ENCODE data around the gene RAB38. TPM values are rescaled to one million over a fixed set of nuclear protein-coding genes. Genes with fewer than 3 reads are reported as not detected.

Gene RAB38
- total RNA-seq (1.6 TPM), polyA plus RNA-seq (1 to 10 TPM in 2 of 4 donors, under 1 TPM in 2; 0.36 to 2.6 (median 1.5) TPM)

DNA sequence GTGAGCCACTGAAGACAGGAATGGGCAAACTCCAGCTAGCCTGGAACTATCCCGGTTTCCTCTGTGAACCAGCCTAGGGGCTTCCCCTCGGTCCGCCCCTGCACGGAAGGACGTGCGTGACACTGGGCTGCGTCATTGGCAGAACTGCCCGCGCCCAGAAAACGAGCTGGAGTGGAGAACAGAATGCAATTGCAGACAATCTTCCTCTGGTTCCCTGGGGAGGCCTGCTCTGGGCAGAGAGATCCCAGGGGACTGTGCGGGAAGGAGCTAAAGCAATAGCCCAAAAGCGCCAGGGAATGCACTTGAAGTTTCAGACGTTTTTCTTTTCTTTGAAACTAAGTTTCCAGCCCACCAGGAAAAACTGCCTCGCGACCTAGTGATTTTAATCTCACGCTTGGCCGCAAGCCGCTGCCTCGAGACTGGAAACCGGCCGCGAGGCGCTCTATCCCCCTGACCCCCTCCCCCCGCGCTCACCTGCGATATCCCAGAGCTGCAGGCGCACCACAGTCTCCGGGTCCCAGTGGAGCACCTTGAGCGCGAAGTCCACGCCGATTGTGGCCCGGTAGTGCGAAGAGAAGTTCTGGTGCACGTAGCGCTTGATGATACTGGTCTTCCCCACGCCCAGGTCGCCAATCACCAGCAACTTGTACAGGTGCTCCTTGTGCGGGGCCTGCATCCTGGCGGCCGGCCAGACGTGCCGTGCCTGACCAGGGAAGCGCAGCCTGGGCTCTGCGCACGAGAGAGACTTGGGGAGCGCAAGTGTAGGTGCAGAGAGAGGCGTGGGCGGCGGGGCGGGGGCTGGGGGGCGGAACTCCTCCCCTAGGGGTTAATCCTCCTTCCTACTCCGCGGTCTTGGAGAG is at the start of gene RAB38:
Gene RAB38 (minus strand): TSS at position 735 of the 860 bp plus-strand sequence. CDS start 59 bp downstream, at position 676.
- Mint-ChIP-seq H3K36me3 (no peaks in the 10 kb centered on the region), H3K27ac (peak within 1 kb of the TSS in 1 of 3 donors; percentile 31), H3K4me3 (peak within 1 kb of the TSS in 3 of 4 donors; percentile 45 to 78 (median 74)), H3K27me3 (peaks cover 11% of the 10 kb centered on the region), H3K9me3 (no peaks in the 10 kb centered on the region), H3K4me1 (peaks cover 2 to 23% (median 8%) of the 10 kb centered on the region in 4 donors)
- H3K27ac ChIP-seq (ENCODE audit: insufficient read depth, low read length, poor library complexity, severe bottlenecking) = no peak within 1 kb of the TSS
- H3K27me3 ChIP-seq (ENCODE audit: control insufficient read depth, insufficient read depth, low read length) = peaks cover 2% of the 10 kb centered on the region
- H3K36me3 ChIP-seq (ENCODE audit: control insufficient read depth, insufficient read depth, low read length) = no peaks in the 10 kb centered on the region
- H3K9me3 ChIP-seq (ENCODE audit: control insufficient read depth in 2 of 2, low read length in 2 of 2) = no peaks in the 10 kb centered on the region
- H3K4me1 ChIP-seq (ENCODE audit: control insufficient read depth, insufficient read depth, low read length, poor library complexity, severe bottlenecking) = peaks cover 6% of the 10 kb centered on the region
- H3K4me3 ChIP-seq (ENCODE audit: low read depth, low read length) = peak within 1 kb of the TSS; percentile 52
- DNase-seq = peak in 1 of 3 donors; percentile 40
- peak; percentile 20 to 34 for ATAC-seq (ENCODE audit: low read depth in 2 of 2)

GRCh38 chr11:88213406-88213805 is 38.2 kb upstream of the RAB38 start:
- Mint-ChIP-seq H3K27me3 (no peaks in the 10 kb centered on the region), H3K4me1 (no peaks in the 10 kb centered on the region), H3K27ac (no peak overlapping the region), H3K9me3 (peaks cover 0 to 5% (median 0%) of the 10 kb centered on the region in 7 donors), H3K4me3 (no peak overlapping the region), H3K36me3 (no peaks in the 10 kb centered on the region)
- Histone ChIP-seq H3K27ac (ENCODE audit: insufficient read depth, low read length, poor library complexity, severe bottlenecking) (no peak overlapping the region), H3K4me3 (ENCODE audit: low read depth, low read length) (no peak overlapping the region), H3K9me3 (ENCODE audit: control insufficient read depth in 2 of 2, low read length in 2 of 2) (no peaks in the 10 kb centered on the region), H3K4me1 (ENCODE audit: control insufficient read depth, insufficient read depth, low read length, poor library complexity, severe bottlenecking) (no peaks in the 10 kb centered on the region), H3K27me3 (ENCODE audit: control insufficient read depth, insufficient read depth, low read length) (no peaks in the 10 kb centered on the region), H3K36me3 (ENCODE audit: control insufficient read depth, insufficient read depth, low read length) (no peaks in the 10 kb centered on the region)
- ATAC-seq (ENCODE audit: low read depth in 2 of 2) (no peak), DNase-seq (no peak)

DNA sequence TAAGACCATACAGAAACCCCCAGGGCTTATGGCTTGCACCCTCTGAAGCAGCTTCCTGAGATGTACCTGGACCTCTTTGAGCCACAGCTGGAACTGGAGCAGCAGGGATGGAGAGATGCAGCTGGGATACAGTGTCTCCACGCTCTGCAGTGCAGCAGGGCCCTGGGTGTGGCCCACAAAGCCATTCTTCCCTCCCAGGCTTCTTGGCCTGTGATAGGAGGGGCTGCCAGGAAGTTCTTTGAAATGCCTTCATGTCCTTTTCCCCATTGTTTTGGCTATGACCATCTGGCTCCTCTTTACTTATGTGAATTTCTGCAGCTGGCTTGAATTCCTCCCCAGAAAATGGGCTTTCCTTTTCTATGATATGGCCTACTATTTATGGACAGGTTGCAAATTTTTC is 37.1 kb upstream of the RAB38 start:
- Mint-ChIP-seq H3K27ac (no peak overlapping the region), H3K36me3 (no peaks in the 10 kb centered on the region), H3K9me3 (peaks cover 0 to 5% (median 0%) of the 10 kb centered on the region in 7 donors), H3K4me1 (no peaks in the 10 kb centered on the region), H3K4me3 (no peak overlapping the region), H3K27me3 (no peaks in the 10 kb centered on the region)
- H3K4me1 ChIP-seq (ENCODE audit: control insufficient read depth, insufficient read depth, low read length, poor library complexity, severe bottlenecking) = no peaks in the 10 kb centered on the region
- H3K36me3 ChIP-seq (ENCODE audit: control insufficient read depth, insufficient read depth, low read length) = no peaks in the 10 kb centered on the region
- DNase-seq = no peak
- no peaks in the 10 kb centered on the region for H3K27me3 ChIP-seq (ENCODE audit: control insufficient read depth, insufficient read depth, low read length)
- no peaks in the 10 kb centered on the region for H3K9me3 ChIP-seq (ENCODE audit: control insufficient read depth in 2 of 2, low read length in 2 of 2)
- H3K27ac ChIP-seq (ENCODE audit: insufficient read depth, low read length, poor library complexity, severe bottlenecking) = no peak overlapping the region
- ATAC-seq (ENCODE audit: low read depth in 2 of 2) = no peak
- H3K4me3 ChIP-seq (ENCODE audit: low read depth, low read length) = no peak overlapping the region

GRCh38 chr11:88208745-88209144 is 33.5 kb upstream of the RAB38 start:
- Histone ChIP-seq H3K4me1 (ENCODE audit: control insufficient read depth, insufficient read depth, low read length, poor library complexity, severe bottlenecking) (no peaks in the 10 kb centered on the region), H3K27ac (ENCODE audit: insufficient read depth, low read length, poor library complexity, severe bottlenecking) (no peak overlapping the region), H3K4me3 (ENCODE audit: low read depth, low read length) (no peak overlapping the region), H3K36me3 (ENCODE audit: control insufficient read depth, insufficient read depth, low read length) (no peaks in the 10 kb centered on the region), H3K27me3 (ENCODE audit: control insufficient read depth, insufficient read depth, low read length) (no peaks in the 10 kb centered on the region), H3K9me3 (ENCODE audit: control insufficient read depth in 2 of 2, low read length in 2 of 2) (no peaks in the 10 kb centered on the region)
- Mint-ChIP-seq H3K27ac (no peak overlapping the region), H3K4me3 (no peak overlapping the region), H3K4me1 (no peaks in the 10 kb centered on the region), H3K36me3 (no peaks in the 10 kb centered on the region), H3K9me3 (peaks cover 0 to 4% (median 0%) of the 10 kb centered on the region in 7 donors), H3K27me3 (no peaks in the 10 kb centered on the region)
- no peak for ATAC-seq (ENCODE audit: low read depth in 2 of 2)
- no peak for DNase-seq

GRCh38 chr11:88206751-88207150 is 31.5 kb upstream of the RAB38 start:
- H3K36me3 Mint-ChIP-seq = no peaks in the 10 kb centered on the region
- Histone ChIP-seq H3K9me3 (ENCODE audit: control insufficient read depth in 2 of 2, low read length in 2 of 2) (no peaks in the 10 kb centered on the region), H3K27ac (ENCODE audit: insufficient read depth, low read length, poor library complexity, severe bottlenecking) (no peak overlapping the region), H3K27me3 (ENCODE audit: control insufficient read depth, insufficient read depth, low read length) (no peaks in the 10 kb centered on the region), H3K36me3 (ENCODE audit: control insufficient read depth, insufficient read depth, low read length) (no peaks in the 10 kb centered on the region), H3K4me3 (ENCODE audit: low read depth, low read length) (no peak overlapping the region), H3K4me1 (ENCODE audit: control insufficient read depth, insufficient read depth, low read length, poor library complexity, severe bottlenecking) (no peaks in the 10 kb centered on the region)
- H3K27me3 Mint-ChIP-seq = no peaks in the 10 kb centered on the region
- no peaks in the 10 kb centered on the region for H3K4me1 Mint-ChIP-seq
- no peaks in the 10 kb centered on the region for H3K9me3 Mint-ChIP-seq
- no peak overlapping the region for H3K27ac Mint-ChIP-seq
- DNase-seq (no peak), ATAC-seq (ENCODE audit: low read depth in 2 of 2) (peak in 1 of 2 donors; percentile 20)
- H3K4me3 Mint-ChIP-seq = no peak overlapping the region

- Histone ChIP-seq H3K36me3 (ENCODE audit: control insufficient read depth, insufficient read depth, low read length) (no peaks in the 10 kb centered on the region), H3K27me3 (ENCODE audit: control insufficient read depth, insufficient read depth, low read length) (no peaks in the 10 kb centered on the region), H3K9me3 (ENCODE audit: control insufficient read depth in 2 of 2, low read length in 2 of 2) (no peaks in the 10 kb centered on the region), H3K27ac (ENCODE audit: insufficient read depth, low read length, poor library complexity, severe bottlenecking) (no peak overlapping the region), H3K4me3 (ENCODE audit: low read depth, low read length) (no peak overlapping the region), H3K4me1 (ENCODE audit: control insufficient read depth, insufficient read depth, low read length, poor library complexity, severe bottlenecking) (no peaks in the 10 kb centered on the region)
- ATAC-seq (ENCODE audit: low read depth in 2 of 2) (no peak), DNase-seq (no peak)
- Mint-ChIP-seq H3K27me3 (no peaks in the 10 kb centered on the region), H3K36me3 (no peaks in the 10 kb centered on the region), H3K9me3 (no peaks in the 10 kb centered on the region), H3K27ac (no peak overlapping the region), H3K4me1 (no peaks in the 10 kb centered on the region), H3K4me3 (no peak overlapping the region)
These were observed 29.1 kb upstream of the RAB38 start for GRCh38 chr11:88204353-88204752.

DNA sequence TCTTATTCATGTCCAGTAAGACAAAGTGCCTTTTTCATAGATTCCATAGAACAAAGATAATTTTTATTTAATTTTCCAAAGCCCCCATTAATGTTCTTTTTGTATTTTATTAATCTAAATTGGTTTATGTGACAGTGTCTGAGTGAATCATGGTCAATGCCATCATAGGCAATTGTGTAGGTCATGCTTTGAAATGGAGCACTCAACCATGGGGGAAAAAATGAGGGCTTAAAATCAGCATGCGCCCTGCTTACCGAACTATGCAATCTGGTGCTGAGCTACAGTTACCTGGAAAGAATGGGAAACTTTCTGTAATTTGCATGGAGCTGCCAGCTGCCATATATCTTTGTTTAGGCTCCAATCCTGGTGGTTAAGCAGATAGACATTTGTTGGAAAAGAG is 28.4 kb upstream of the RAB38 start:
- H3K4me1 ChIP-seq (ENCODE audit: control insufficient read depth, insufficient read depth, low read length, poor library complexity, severe bottlenecking) = no peaks in the 10 kb centered on the region
- Mint-ChIP-seq H3K27me3 (no peaks in the 10 kb centered on the region), H3K9me3 (peaks cover 0 to 2% (median 0%) of the 10 kb centered on the region in 7 donors), H3K36me3 (no peaks in the 10 kb centered on the region), H3K27ac (no peak overlapping the region), H3K4me3 (no peak overlapping the region), H3K4me1 (no peaks in the 10 kb centered on the region)
- DNase-seq (no peak), ATAC-seq (ENCODE audit: low read depth in 2 of 2) (no peak)
- no peak overlapping the region for H3K4me3 ChIP-seq (ENCODE audit: low read depth, low read length)
- no peaks in the 10 kb centered on the region for H3K36me3 ChIP-seq (ENCODE audit: control insufficient read depth, insufficient read depth, low read length)
- H3K27ac ChIP-seq (ENCODE audit: insufficient read depth, low read length, poor library complexity, severe bottlenecking) = no peak overlapping the region
- no peaks in the 10 kb centered on the region for H3K27me3 ChIP-seq (ENCODE audit: control insufficient read depth, insufficient read depth, low read length)
- no peaks in the 10 kb centered on the region for H3K9me3 ChIP-seq (ENCODE audit: control insufficient read depth in 2 of 2, low read length in 2 of 2)

DNA sequence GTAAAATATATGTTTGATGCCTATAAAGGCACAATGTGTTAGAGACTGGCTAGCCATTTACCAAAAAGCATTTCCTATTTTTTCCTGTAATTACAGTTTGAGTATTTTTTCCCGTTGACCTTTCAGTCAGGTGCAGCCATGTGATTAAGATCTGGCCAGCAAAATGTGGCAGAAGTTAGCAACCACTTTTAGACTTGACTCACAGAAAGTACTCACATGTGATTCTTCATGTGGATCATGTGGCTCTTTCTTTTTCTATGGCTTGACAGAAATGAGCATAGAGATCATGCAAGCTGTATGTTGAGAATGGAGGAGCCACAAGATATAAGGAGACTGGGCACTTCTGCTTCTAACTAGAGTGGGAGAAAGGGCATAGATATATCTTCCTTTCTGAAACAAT is 27.3 kb upstream of the RAB38 start:
- Histone ChIP-seq H3K27me3 (ENCODE audit: control insufficient read depth, insufficient read depth, low read length) (no peaks in the 10 kb centered on the region), H3K27ac (ENCODE audit: insufficient read depth, low read length, poor library complexity, severe bottlenecking) (no peak overlapping the region), H3K4me3 (ENCODE audit: low read depth, low read length) (no peak overlapping the region), H3K36me3 (ENCODE audit: control insufficient read depth, insufficient read depth, low read length) (no peaks in the 10 kb centered on the region), H3K9me3 (ENCODE audit: control insufficient read depth in 2 of 2, low read length in 2 of 2) (peaks cover 0 to 3% of the 10 kb centered on the region in 2 experiments), H3K4me1 (ENCODE audit: control insufficient read depth, insufficient read depth, low read length, poor library complexity, severe bottlenecking) (no peaks in the 10 kb centered on the region)
- ATAC-seq (ENCODE audit: low read depth in 2 of 2) = no peak
- no peaks in the 10 kb centered on the region for H3K36me3 Mint-ChIP-seq
- H3K27ac Mint-ChIP-seq = no peak overlapping the region
- no peak overlapping the region for H3K4me3 Mint-ChIP-seq
- no peaks in the 10 kb centered on the region for H3K27me3 Mint-ChIP-seq
- H3K4me1 Mint-ChIP-seq = no peaks in the 10 kb centered on the region
- DNase-seq = no peak
- H3K9me3 Mint-ChIP-seq = peaks cover 0 to 5% (median 0%) of the 10 kb centered on the region in 7 donors
